SU-DHL-6 (cell line): ENCODE results near the gene ROBO2.

Experiments
- CTCF ChIP-seq: fragments of 200-600 bp; sonication (generic); IDR thresholded peaks from one replicate; pipeline ENCODE4 v1.5.1; 2017; ENCODE audit warnings: antibody characterized with exemption, mild to moderate bottlenecking, low read length, moderate library complexity; ENCODE audit not compliant: insufficient read depth, poor library complexity, severe bottlenecking
- EZH2phosphoT487 ChIP-seq: fragments of 200-600 bp; sonication (generic), shearing (Covaris generic); conservative IDR thresholded peaks from 2 replicates; pipeline ENCODE4 v1.6.1; 2018; ENCODE audit warnings: mild to moderate bottlenecking, antibody characterized with exemption, low read length, moderate library complexity, mixed read lengths

DNA sequence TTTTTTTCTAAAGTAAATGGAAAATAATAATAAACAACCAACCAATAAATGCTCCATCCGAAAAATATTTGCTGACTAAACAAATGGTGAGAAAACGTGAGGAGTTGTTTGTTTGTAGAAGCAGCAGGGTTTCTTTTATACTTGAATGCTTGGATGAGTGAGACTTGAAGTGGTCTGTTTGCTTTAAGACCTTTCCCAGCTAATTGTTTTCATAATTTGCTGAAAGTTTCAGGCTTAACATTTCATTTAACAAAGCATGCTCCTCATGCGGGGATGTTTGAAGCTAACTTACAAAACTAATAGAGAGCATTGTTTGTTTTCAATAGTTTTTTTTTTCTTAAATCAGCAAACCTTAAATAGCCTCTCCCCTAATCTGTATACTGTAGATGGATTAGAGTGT lies 484.6 kb downstream of the ROBO2 start:
- TF ChIP-seq CTCF (no peak), EZH2phosphoT487 (no peak)
